Measurements from ENCODE around the gene HDAC4.
"Not testable (repeated sequence)": the region's sequence is repeated elsewhere in the genome, so short reads cannot be mapped to it uniquely, and the experiment has no call there.

HDAC4 gene

DNA sequence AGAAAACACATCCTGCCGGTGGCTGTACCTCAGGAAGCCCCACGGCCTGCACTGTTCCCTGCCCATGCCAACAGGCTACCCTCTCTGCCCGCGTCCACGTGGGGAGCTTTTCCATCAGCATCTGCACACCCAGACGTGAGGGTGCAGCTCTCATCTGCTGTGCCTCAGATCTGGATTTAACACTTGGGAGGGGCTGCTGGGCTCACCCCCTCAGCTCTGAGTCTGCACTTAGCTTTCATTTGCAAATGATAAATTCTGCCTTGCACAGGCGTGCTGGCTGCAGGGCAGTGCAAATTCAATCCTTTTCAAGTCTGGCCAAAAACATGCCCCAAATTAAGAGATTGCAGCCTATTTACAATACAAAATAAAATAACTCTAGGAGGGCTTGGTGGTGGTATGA lies 307.3 kb downstream of the HDAC4 start:
- DNase-seq, result no peak

DNA sequence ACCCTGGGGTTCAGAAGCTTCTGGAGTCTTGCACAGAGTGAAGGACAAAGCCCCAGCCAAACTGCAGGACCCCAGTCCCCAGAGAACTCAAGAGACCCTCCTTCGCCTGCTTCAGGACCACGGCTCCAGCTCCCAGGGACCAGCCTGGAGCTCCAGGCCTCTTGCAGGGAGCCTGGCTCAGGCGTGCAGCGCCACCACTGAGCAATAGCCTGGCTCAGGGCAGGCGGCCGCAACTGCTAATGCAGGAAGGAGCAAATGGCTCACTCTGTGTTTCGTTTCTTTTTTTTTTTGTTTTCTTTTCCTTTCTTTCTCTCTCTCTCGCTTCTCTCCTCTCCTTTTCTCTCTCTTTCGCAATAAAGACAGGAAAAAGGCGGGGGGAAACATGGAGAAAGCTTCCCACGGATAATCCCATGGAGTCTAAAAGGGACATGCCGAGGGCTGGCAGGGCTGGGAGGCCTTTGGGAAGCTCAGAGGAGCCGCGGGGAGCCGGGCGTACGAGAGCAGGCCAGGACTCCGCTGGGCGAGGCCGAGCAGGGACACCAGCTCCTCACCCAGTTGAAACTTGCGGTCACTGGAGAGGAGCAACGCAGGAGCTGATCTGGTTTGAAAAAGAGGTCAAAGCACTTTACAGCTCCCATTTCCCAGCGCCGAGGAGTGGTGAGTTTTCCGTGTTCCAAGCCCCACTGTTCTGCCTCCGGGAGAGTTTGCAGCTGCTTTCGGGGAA lies 308.1 kb downstream of the HDAC4 start:
- no peak for DNase-seq

DNA sequence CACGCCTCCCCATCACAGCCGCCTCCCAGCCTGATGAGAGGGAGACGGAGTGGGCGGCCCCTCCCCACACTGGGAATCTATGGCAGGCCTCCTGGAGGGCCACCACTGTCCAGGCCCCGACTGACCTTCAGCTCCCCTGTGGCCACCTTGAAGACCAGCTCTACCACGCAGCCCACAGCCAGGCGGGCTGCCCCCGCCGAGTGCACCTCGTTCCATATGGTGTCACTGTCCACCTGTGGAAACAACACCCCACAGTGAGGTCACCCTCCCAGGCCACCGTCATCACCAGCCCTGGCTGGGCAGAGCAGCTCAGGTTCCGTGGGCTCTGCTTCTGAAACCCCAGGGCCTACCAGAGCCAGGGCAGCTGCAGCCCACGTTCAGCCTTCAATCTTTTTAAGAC lies 310.9 kb downstream of the HDAC4 start:
- no peak for DNase-seq

DNA sequence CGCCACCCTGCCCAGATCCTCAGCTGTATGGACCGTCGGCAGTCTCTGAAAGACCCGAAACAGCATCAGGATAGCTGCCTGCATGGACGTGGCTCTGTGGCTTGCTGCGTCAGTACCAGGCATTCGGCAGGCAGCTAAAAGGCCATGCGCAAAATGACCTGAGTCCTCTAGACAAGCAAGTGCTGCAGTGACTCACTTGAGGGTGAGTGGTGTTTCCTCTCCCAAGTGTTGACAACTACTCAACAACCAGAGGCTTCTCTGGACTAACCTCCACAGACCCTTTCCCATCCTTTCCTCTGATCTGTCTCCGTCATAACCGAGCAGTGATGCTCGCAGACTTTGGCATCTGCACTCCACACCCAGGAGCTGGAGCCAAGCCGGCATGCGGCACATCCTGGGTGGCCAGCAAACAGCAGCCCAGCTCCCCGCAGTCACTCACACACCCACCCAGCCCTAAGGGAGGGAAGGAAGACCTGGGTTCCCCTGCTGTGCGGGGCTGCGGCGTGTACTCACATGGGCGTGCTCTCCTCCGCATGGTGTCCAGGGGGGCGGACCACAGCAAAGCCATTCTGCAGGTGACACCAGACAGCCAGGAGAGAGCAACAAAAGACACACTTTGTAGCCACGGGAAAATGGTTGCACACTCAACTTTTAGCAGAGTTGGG lies 313.6 kb downstream of the HDAC4 start:
- DNase-seq, result no peak

DNA sequence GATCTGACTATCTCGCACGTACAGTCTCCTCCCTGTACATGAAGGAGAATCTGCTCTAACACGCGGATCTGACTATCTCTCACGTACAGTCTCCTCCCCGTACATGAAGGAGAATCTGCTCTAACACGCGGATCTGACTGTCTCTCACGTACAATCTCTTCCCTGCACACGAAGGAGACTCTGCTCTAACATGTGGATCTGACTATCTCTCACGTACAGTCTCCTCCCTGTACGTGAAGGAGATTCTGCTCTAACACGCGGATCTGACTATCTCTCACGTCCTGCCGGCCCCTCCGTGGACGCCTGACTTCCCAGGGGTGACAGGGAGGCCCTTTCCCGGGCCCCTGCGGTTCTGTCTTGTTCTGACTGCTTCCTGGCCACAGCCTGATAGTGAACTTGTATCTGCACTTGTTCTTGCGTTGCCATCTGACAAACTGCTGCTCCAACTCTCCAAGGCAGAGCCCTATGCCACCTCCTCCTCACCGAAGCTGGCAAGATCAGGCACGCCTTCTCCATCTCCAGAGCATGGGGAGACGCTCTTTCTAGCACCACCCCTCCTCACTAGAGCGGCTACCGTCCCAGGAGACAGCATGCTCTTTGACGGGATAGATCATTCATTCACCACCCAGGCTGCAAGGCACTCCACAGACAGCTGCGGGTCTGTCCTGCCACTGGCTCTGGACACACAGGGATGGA lies 314.3 kb downstream of the HDAC4 start:
- DNase-seq, result no peak

DNA sequence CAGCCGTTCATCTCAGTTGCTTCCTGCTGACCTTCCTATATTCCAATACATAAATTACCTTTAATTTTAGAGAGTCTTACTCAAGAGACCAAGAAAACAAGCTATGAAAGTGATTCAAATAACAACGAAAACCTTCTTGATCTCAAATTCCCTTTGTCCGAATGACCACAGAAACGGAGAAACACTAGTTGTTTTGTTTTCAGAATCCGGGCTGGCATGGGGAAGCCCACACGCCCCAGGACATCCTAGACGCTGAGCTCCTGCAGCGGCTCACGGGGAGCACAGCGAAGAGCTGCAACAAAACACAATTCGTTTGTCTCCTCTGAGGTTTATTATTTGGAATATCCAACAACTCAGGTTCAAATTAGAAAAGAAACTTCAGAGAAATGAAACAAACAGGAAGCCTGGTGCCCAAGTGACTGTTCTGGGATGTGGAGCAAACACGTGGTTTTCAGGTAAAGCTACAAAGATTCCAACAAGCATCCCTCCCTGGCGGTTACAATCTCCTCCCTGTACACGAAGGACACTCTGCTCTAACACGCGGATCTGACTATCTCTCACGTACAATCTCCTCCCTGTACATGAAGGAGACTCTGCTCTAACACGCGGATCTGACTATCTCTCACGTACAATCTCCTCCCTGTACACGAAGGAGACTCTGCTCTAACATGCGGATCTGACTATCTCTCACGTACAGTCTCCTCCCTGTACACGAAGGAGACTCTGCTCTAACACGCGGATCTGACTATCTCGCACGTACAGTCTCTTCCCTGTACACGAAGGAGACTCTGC lies 315.4 kb downstream of the HDAC4 start:
- DNase-seq, result no peak

DNA sequence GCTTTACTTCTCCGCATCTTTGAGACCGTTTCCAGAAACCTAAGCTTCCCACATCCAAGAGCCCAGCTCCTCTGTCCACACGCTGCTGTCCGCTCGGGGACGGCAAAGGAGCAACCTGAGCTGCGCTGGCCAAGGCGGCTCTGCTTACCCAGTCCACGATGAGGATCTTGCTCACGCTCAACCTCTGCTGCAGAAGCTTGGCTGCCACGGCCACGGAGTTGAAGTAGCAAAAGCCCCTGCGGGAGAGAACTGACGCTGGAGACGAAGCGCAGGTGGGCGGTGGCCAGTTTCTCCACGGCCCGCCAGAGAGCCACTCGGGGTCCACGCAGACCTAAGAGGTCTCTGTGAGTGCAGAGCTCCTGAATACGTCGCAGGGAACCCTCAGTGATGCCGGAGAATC lies 316.8 kb downstream of the HDAC4 start:
- no peak for DNase-seq

DNA sequence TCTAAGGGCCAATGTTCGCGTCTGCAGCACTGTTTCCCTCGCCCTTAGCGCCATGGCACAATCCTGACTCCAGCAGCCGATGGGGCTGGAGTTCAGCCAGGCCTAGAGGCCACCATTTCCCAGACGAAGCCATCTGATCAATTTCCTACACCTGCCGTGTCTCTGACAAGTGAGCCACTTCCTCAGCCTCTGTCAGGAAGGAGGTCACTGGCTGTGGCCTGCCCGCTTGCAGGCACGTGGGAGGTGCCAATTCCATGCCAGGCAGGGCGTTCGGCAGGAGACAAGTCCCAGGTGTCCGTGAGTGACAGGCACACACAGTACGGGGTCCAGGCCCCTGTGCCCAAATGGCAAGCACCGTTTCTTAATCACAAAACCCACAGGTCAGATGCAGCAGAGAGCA lies 318.4 kb downstream of the HDAC4 start:
- DNase-seq, result no peak

DNA sequence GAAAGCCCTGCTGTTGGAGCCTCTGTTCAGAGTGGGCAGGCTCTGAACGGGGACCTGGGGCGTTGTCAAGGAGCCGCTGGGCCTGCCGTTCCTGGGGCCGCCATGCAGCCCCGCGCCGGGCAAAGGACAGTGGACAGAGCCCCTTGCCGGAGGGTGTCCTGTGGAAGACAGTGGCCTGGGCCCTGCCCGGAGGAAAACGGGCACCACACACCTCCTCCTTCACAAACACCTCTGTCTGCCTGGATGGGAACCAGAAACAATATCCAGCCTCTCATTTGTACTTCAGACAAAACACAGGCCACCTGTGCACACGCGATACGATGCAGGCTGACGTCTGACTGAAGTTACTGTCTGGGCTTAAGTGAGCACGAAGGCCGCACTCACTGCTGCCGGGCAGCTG lies 319.2 kb downstream of the HDAC4 start:
- DNase-seq, result no peak

DNA sequence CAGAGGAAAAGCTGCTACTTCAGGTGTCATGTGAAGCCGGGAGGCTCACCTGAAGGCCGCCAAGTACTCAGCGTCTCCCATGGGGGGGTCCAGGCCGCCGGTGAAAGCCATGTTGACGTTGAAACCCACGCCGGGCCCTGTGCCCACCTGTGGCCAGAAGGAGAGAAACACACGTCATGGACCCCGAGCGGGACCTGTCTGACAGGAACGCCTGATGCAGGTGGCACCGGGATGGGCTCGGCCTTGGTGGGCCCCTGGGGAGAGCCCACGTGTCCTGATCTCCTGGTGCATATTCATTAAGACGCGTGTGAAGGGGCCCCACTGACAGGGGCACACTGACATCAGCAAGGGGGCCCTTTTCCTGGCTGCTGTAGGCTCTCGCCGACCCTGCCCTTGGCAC lies 319.8 kb downstream of the HDAC4 start:
- DNase-seq, result no peak

DNA sequence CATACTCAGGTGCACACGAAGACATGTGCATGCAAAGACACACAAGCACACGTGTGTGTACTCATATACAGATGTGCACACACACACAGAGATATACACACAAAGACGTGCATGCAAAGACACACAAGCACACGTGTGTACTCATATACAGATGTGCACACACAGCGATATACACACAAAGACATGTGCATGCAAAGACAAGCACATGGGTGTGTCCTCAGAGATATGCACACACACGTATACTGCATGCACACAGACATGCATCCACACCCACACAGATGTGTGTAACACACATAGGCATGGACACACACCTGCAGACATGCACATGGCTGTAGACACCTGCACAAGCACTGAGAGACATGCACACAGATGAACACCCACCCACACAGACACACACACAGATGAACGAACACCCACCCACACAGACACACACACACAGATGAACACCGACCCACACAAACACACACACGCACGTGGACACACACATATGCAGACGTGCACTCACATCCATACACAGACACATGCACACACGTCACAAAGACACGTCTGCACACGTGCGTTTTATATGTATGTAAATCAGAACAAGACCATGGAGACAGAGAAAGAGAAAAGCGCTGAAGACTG lies 321.0 kb downstream of the HDAC4 start:
- no peak for DNase-seq

DNA sequence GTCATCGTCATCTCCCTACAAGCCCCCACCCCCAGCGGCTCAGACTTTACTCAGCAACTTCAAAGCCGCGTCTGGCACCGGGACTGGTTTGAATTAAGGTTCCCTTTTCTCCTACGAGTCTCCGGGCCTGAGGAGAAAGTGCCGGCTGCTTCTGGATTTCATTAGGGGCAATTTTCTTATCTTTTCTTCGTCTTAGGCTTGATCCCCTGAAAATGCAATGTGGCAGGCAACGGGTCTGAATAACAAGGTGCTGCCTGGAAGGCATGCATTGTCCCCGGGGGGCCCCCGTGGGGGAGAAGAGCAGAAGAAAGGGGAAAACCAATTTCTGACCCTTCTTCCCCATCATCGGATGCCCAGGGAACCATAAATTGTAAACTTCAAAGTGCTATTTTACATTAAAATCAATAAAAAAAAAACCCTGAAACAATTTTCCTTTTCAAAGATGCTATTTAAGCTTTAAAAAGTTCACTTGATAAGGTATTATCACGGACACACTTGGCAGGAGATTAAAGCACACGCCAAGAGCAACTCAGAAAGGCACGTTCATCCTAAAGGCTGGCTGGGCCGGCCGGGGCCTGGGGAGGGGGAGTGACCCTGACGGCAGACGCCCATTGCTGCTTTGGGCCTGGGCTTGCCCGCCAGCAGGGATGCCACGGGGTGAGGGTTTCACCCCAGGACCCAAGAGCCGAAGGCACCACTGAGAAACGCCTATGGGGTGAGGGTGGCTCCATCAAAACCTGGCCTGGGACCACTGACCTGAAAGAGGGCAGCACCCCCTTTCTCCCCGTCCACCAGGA lies 322.5 kb downstream of the HDAC4 start:
- DNase-seq, result no peak

DNA sequence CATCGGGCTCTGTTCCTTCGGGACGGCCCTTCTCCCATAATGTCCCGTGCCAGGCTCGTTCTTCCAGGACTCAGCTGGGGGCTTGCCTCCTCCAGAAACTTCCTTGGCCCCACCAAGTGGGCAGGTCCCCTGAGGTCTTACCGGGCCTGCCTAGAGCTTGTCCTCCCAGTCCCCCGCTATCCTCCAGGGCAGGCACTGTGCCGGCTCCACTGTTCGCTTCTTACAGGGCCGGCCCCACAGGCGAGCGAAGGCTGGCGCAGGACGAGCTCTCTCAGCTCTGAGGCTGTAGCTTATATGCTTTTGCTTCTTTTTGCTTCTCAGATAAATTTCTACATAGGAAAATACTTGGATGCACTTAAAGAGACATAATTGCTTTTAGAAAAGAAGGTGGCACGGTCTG lies 323.6 kb downstream of the HDAC4 start:
- no peak for DNase-seq

DNA sequence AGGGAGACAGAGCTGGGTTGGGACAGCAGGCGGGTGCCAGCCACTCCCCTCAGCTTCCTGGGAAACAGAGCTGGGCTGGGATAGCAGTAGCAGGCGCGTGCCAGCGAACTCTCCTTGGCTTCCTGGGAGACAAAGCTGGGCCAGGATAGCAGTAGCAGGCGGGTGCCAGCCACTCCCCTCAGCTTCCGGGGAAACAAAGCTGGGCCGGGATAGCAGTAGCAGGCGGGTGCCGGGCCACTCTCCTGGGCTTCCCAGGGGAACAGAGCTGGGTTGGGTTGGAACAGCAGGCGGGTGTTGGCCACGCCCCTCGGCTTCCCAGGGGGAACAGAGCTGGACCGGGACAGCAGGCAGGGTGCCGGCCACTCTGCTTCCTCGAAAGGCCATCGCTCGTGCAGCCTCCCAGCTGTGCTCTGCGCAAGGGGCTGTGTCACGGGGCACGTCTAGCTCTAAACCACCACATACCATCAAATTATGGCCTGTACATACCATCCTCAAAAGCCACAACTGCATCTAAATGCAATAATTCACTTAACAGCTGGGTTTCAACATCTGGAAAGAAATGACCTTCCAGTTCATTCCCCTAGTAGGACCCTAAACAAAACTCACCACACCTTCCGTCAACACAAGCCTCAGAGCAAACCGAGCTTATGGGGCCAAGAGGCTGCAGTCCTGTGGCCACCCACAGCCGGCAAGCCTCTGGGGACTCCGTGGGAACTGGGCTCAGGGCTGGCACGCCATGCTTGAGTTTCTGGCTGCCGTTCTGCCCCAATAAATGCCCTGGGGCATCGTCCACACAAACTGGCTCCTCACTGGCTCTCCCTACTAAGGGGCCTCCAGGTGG lies 324.7 kb downstream of the HDAC4 start:
- no peak for DNase-seq

DNA sequence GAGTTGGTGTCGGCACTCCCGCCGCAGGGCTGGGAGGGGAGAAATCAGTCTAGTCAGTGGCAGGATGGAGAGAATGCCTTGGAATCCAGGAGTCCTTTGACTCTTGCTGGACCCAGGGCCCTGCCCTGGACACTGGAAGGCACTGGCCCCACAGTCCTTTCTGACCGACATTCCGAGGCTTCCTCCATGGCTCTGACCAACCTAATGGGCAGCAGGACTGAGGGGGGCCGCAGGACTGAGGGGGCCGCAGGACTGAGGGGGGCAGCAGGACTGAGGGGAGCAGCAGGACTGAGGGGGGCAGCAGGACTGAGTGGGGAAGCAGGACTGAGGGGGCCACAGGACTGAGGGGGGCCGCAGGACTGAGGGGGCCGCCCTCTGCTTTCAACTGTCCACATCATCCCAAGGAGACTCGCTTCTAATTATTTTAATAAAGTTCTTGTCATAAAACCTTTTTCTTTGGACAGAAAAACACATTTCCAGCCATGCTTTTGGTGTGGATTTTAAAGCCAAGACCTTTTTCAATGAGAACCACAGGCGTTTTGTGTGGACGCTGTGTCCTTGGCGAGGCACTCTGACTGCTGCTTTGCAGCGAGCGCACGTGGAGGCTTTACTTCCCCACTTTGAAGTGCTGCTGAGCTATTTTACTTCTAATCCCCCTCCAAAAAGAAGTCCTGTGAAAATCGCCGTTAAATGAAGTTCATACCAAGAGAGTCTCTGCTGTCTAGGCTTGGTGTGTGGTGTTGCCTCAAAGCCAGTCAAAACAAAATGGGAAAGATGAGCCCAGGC lies 326.9 kb downstream of the HDAC4 start:
- no peak for DNase-seq

DNA sequence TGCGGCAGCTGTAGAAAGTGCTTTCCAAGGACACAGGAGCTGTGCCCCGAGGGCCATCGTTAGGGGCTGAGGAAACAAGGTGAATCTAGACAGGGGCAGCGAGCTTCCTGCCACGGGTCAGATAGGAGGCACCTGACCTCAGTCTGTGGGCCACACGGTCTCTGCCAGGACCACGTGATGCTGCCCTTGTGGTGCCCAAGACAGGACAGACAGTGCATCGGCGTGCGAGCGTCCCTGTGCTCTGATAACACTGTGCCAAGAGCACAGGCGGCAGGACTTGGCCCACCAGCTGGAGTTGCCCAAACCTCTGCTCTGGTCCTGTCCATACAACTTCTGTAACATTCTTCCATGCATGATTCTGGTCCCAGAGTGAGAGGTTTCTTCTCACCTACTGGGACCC lies 327.6 kb downstream of the HDAC4 start:
- no peak for DNase-seq

DNA sequence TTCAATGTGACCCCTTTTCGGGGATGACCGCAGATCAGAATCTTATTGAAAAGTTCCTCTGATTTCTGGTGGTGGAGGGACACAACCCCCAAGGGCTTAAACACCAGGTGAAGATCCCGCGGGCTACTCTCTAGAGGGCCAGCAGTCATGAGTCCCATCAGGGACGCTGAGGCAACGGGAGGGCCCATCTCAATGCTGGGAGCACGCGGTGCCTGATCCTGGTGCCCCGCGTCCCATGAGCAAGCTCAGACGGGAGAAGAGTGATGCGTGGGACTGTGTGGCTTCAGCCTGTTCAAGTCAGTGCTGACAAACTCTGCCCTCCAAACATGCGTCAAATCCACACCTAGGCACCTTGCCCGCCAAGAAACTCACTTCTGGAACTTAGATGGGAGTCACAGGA lies 328.0 kb downstream of the HDAC4 start:
- no peak for DNase-seq

DNA sequence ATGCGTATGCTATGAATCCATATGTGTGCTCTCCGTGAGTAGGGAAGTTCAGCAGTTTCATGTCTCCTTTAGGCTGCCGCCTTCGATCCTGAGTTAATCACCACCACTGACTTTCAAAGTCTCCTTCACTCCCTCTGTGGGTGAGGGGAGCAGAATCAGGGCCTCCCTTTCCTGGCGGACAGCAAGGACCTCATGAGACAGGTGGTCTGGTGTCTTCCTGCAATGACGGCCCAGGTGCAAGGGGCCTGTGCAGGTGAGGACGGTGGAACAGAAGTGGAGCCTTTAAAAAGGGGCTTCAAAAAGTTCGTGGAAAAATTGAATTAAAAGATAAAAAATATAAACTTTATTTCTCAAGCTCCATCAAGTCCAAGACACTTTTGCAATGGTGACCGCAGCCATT lies 330.4 kb downstream of the HDAC4 start:
- no peak for DNase-seq

DNA sequence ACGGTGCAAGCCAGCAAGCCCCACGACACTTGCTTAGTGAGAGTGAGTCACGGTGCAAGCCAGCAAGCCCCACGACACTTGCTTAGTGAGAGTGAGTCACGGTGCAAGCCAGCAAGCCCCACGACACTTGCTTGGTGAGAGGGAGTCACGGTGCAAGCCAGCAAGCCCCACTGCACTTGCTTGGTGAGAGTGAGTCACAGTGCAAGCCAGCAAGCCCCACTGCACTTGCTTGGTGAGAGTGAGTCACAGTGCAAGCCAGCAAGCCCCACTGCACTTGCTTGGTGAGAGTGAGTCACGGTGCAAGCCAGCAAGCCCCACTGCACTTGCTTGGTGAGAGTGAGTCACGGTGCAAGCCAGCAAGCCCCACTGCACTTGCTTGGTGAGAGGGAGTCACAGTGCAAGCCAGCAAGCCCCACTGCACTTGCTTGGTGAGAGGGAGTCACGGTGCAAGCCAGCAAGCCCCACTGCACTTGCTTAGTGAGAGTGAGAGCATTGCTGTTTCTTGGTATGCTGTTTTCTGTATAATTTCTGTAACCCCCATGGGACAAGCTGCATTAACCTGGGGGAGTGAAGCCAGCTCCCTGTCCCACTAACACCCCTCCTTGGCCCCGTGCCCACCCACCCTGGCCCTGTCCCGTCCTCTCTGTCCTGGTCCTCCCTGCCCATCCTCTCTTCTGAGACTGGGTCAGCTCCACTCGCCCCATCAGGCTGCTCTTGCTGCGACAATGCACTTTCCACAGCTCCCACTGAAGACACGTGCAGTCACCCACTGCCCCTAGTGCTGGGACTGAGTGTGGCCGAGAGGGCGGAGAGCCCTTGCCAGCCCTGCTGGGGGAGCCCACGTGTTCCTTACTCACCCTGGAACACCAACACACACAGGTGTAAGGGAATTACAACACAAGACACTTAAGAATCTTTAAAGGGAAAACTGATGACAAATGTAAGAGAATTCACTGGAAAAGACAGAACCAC lies 331.2 kb downstream of the HDAC4 start:
- not testable (repeated sequence) for DNase-seq
